ENCODE results near the gene SMIM7.

DNA sequence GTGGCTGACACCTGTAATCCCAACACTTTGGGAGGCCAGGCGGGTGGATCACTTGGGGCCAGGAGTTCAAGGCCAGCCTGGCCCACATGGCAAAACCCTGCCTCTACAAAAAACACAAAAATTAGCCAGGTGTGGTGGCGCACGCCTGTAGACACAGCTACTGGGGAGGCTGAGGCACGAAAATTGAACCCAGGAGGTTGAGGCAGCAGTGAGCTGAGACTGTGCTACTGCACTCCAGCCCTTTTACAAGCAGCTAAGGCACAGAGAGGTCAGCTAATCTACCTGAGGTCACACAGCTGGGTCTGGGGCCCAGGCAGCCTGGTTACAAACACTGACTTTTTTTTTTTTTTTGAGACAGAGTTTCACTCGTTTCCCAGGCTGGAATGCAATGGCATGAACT is 59.1 kb downstream of the SMIM7 start:
- TF ChIP-seq, protein P1, sequence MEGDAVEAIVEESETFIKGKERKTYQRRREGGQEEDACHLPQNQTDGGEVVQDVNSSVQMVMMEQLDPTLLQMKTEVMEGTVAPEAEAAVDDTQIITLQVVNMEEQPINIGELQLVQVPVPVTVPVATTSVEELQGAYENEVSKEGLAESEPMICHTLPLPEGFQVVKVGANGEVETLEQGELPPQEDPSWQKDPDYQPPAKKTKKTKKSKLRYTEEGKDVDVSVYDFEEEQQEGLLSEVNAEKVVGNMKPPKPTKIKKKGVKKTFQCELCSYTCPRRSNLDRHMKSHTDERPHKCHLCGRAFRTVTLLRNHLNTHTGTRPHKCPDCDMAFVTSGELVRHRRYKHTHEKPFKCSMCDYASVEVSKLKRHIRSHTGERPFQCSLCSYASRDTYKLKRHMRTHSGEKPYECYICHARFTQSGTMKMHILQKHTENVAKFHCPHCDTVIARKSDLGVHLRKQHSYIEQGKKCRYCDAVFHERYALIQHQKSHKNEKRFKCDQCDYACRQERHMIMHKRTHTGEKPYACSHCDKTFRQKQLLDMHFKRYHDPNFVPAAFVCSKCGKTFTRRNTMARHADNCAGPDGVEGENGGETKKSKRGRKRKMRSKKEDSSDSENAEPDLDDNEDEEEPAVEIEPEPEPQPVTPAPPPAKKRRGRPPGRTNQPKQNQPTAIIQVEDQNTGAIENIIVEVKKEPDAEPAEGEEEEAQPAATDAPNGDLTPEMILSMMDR (IDR thresholded peaks at IDR 0.05), result no peak
- TF ChIP-seq POLR2A (IDR thresholded peaks at IDR 0.05), result no peak

Data from heart left ventricle (tissue), 13 donors.